ENCODE measurements around the gene EHMT1. TPM values are rescaled to one million over a fixed set of nuclear protein-coding genes. Genes with fewer than 3 reads are reported as not detected.
A peak's percentile ranks its signal among the peaks of the same experiment; 100 is the strongest.

The EHMT1 gene
- total RNA-seq, 2 experiments from 2014 or later = 112 to 115 TPM

GRCh38 chr9:137670391-137671195 lies 51.8 kb downstream of the EHMT1 start:
- no peaks in the 10 kb centered on the region for H3K27me3 Mint-ChIP-seq (ENCODE audit: low read depth)
- no peak for DNase-seq
- ATAC-seq = no peak
- CTCF ChIA-PET = interaction anchor here (1.0 to 1.8 kb wide), 3 partner anchors 10 to 23 kb away, joined by 3 to 5 read pairs (median 3); no protein-coding TSS in a partner anchor
- H3K27ac Mint-ChIP-seq = peak overlapping the region; percentile 0
- no peak overlapping the region for H3K4me3 Mint-ChIP-seq
- H3K9me3 Mint-ChIP-seq (ENCODE audit: insufficient read depth) = no peaks in the 10 kb centered on the region
- POLR2A ChIA-PET = no interaction called here
- peaks cover 27% of the 10 kb centered on the region for H3K36me3 Mint-ChIP-seq (ENCODE audit: low read depth)
- H3K4me1 Mint-ChIP-seq (ENCODE audit: low read depth) = peaks cover 19% of the 10 kb centered on the region

GRCh38 chr9:137671196-137671538 lies 52.4 kb downstream of the EHMT1 start:
- Mint-ChIP-seq H3K4me1 (ENCODE audit: low read depth) (peaks cover 19% of the 10 kb centered on the region), H3K27me3 (ENCODE audit: low read depth) (no peaks in the 10 kb centered on the region), H3K36me3 (ENCODE audit: low read depth) (peaks cover 27% of the 10 kb centered on the region), H3K9me3 (ENCODE audit: insufficient read depth) (no peaks in the 10 kb centered on the region), H3K4me3 (no peak overlapping the region), H3K27ac (no peak overlapping the region)
- POLR2A ChIA-PET = no interaction called here
- no peak for DNase-seq
- no peak for ATAC-seq
- CTCF ChIA-PET = interaction anchor here (1.2 to 1.8 kb wide), 2 partner anchors 12 to 24 kb away, joined by 3 to 5 read pairs; no protein-coding TSS in a partner anchor

GRCh38 chr9:137671721-137672120 lies 52.9 kb downstream of the EHMT1 start:
- no peak for ATAC-seq
- H3K27ac Mint-ChIP-seq = no peak overlapping the region
- H3K4me3 Mint-ChIP-seq = no peak overlapping the region
- H3K9me3 Mint-ChIP-seq (ENCODE audit: insufficient read depth) = no peaks in the 10 kb centered on the region
- H3K36me3 Mint-ChIP-seq (ENCODE audit: low read depth) = peaks cover 23% of the 10 kb centered on the region
- DNase-seq = no peak
- peaks cover 19% of the 10 kb centered on the region for H3K4me1 Mint-ChIP-seq (ENCODE audit: low read depth)
- no peaks in the 10 kb centered on the region for H3K27me3 Mint-ChIP-seq (ENCODE audit: low read depth)
- POLR2A ChIA-PET = no interaction called here
- CTCF ChIA-PET = interaction anchor here (1.2 to 1.8 kb wide), 2 partner anchors 13 to 24 kb away, joined by 3 to 5 read pairs; no protein-coding TSS in a partner anchor

- Mint-ChIP-seq H3K4me1 (ENCODE audit: low read depth) (peaks cover 12% of the 10 kb centered on the region), H3K27ac (no peak overlapping the region), H3K27me3 (ENCODE audit: low read depth) (no peaks in the 10 kb centered on the region), H3K9me3 (ENCODE audit: insufficient read depth) (no peaks in the 10 kb centered on the region), H3K36me3 (ENCODE audit: low read depth) (peaks cover 19% of the 10 kb centered on the region), H3K4me3 (no peak overlapping the region)
- ChIA-PET CTCF (interaction anchor here (0.5 to 1.8 kb wide), 22 partner anchors 10 to 349 kb away, joined by 3 to 8 read pairs (median 3); partner anchors contain the start of genes EHMT1 and MRPL41), POLR2A (no interaction called here)
- DNase-seq (peak; percentile 66), ATAC-seq (peak; percentile 65)
Measured at GRCh38 chr9:137672907-137673791, 54.3 kb downstream of the EHMT1 start.

GRCh38 chr9:137673886-137674285 lies 55.1 kb downstream of the EHMT1 start:
- H3K27ac Mint-ChIP-seq = no peak overlapping the region
- CTCF ChIA-PET = interaction anchor here (1.0 to 1.8 kb wide), 7 partner anchors 9 to 317 kb away, joined by 3 to 8 read pairs (median 3); partner anchors contain the start of gene EHMT1

GRCh38 chr9:137674307-137674975 lies 55.6 kb downstream of the EHMT1 start:
- ATAC-seq = no peak
- DNase-seq = no peak
- no peak overlapping the region for H3K4me3 Mint-ChIP-seq
- CTCF ChIA-PET = interaction anchor here (1.5 kb wide), 1 partner anchor 86 kb away, joined by 3 read pairs; no protein-coding TSS in a partner anchor
- POLR2A ChIA-PET = interaction anchor here (0.7 kb wide), 1 partner anchor 82 kb away, joined by 3 read pairs; no protein-coding TSS in a partner anchor
- H3K36me3 Mint-ChIP-seq (ENCODE audit: low read depth) = peaks cover 19% of the 10 kb centered on the region
- H3K27ac Mint-ChIP-seq = no peak overlapping the region
- H3K4me1 Mint-ChIP-seq (ENCODE audit: low read depth) = peaks cover 17% of the 10 kb centered on the region
- no peaks in the 10 kb centered on the region for H3K27me3 Mint-ChIP-seq (ENCODE audit: low read depth)
- H3K9me3 Mint-ChIP-seq (ENCODE audit: insufficient read depth) = no peaks in the 10 kb centered on the region

More at GRCh38 chr9:137673886-137674285, 55.1 kb downstream of the EHMT1 start:
- Mint-ChIP-seq H3K4me1 (ENCODE audit: low read depth) (peaks cover 16% of the 10 kb centered on the region), H3K4me3 (no peak overlapping the region), H3K27me3 (ENCODE audit: low read depth) (no peaks in the 10 kb centered on the region), H3K9me3 (ENCODE audit: insufficient read depth) (no peaks in the 10 kb centered on the region), H3K36me3 (ENCODE audit: low read depth) (peaks cover 20% of the 10 kb centered on the region)
- DNase-seq (no peak), ATAC-seq (no peak)
- POLR2A ChIA-PET = no interaction called here

- no peak overlapping the region for H3K4me3 Mint-ChIP-seq
- H3K4me1 Mint-ChIP-seq (ENCODE audit: low read depth) = peaks cover 20% of the 10 kb centered on the region
- ATAC-seq (no peak), DNase-seq (no peak)
- H3K9me3 Mint-ChIP-seq (ENCODE audit: insufficient read depth) = no peaks in the 10 kb centered on the region
- ChIA-PET CTCF (interaction anchor here (1.5 kb wide), 1 partner anchor 86 kb away, joined by 3 read pairs; no protein-coding TSS in a partner anchor), POLR2A (interaction anchor here (0.7 kb wide), 1 partner anchor 81 kb away, joined by 3 read pairs; no protein-coding TSS in a partner anchor)
- H3K36me3 Mint-ChIP-seq (ENCODE audit: low read depth) = peaks cover 19% of the 10 kb centered on the region
- H3K27ac Mint-ChIP-seq = no peak overlapping the region
- H3K27me3 Mint-ChIP-seq (ENCODE audit: low read depth) = no peaks in the 10 kb centered on the region
Measured at GRCh38 chr9:137674976-137675320, 56.1 kb downstream of the EHMT1 start.

- CTCF ChIA-PET = no interaction called here
- DNase-seq = no peak
- POLR2A ChIA-PET = no interaction called here
- Mint-ChIP-seq H3K27me3 (ENCODE audit: low read depth) (no peaks in the 10 kb centered on the region), H3K27ac (no peak overlapping the region), H3K36me3 (ENCODE audit: low read depth) (peaks cover 14% of the 10 kb centered on the region), H3K9me3 (ENCODE audit: insufficient read depth) (no peaks in the 10 kb centered on the region), H3K4me3 (no peak overlapping the region), H3K4me1 (ENCODE audit: low read depth) (peaks cover 20% of the 10 kb centered on the region)
- ATAC-seq = no peak
Measured at GRCh38 chr9:137676998-137677397, 58.2 kb downstream of the EHMT1 start.

- Mint-ChIP-seq H3K27me3 (ENCODE audit: low read depth) (no peaks in the 10 kb centered on the region), H3K36me3 (ENCODE audit: low read depth) (peaks cover 13% of the 10 kb centered on the region), H3K9me3 (ENCODE audit: insufficient read depth) (no peaks in the 10 kb centered on the region), H3K4me1 (ENCODE audit: low read depth) (peaks cover 19% of the 10 kb centered on the region), H3K4me3 (no peak overlapping the region), H3K27ac (no peak overlapping the region)
- DNase-seq (no peak), ATAC-seq (no peak)
- ChIA-PET CTCF (no interaction called here), POLR2A (no interaction called here)
Measured at GRCh38 chr9:137678202-137678601, 59.4 kb downstream of the EHMT1 start.

GRCh38 chr9:137679249-137679648 lies 60.4 kb downstream of the EHMT1 start:
- no peak for ATAC-seq
- DNase-seq = no peak
- CTCF ChIA-PET = no interaction called here
- POLR2A ChIA-PET = no interaction called here
- H3K27me3 Mint-ChIP-seq (ENCODE audit: low read depth) = no peaks in the 10 kb centered on the region
- no peak overlapping the region for H3K27ac Mint-ChIP-seq
- peaks cover 12% of the 10 kb centered on the region for H3K36me3 Mint-ChIP-seq (ENCODE audit: low read depth)
- H3K4me1 Mint-ChIP-seq (ENCODE audit: low read depth) = peaks cover 15% of the 10 kb centered on the region
- H3K9me3 Mint-ChIP-seq (ENCODE audit: insufficient read depth) = no peaks in the 10 kb centered on the region
- H3K4me3 Mint-ChIP-seq = no peak overlapping the region

GRCh38 chr9:137679695-137680305 lies 61.0 kb downstream of the EHMT1 start:
- CTCF ChIA-PET = no interaction called here
- Mint-ChIP-seq H3K4me3 (no peak overlapping the region), H3K36me3 (ENCODE audit: low read depth) (peaks cover 12% of the 10 kb centered on the region), H3K9me3 (ENCODE audit: insufficient read depth) (no peaks in the 10 kb centered on the region), H3K27me3 (ENCODE audit: low read depth) (no peaks in the 10 kb centered on the region), H3K4me1 (ENCODE audit: low read depth) (peaks cover 15% of the 10 kb centered on the region), H3K27ac (no peak overlapping the region)
- POLR2A ChIA-PET = no interaction called here
- ATAC-seq (no peak), DNase-seq (no peak)
